Measurements from ENCODE around the gene FERMT1. TPM values are rescaled to one million over a fixed set of nuclear protein-coding genes. Genes with fewer than 3 reads are reported as not detected.

Gene FERMT1
- total and polyA plus RNA-seq, 2 donors (not counting 3 experiments of a cell fraction or from before 2014, with no cell fraction given), result 0.11 to 1.5 TPM

GRCh38 chr20:6069669-6070068 lies 53.2 kb downstream of the FERMT1 start:
- FAIRE-seq (no peak), DNase-seq (ENCODE audit: low read depth, low spot score) (no peak)
- no TSS peak for BruUV-seq (replicated peaks)
- dilution Hi-C loops (cut with MboI; ENCODE audit: extremely low pct_ligation_motif_present, low sequenced_read_pairs), result no loop called here
- no peaks in the 10 kb centered on the region for H3K9me1 ChIP-seq (replicated peaks; ENCODE audit: control insufficient read depth, extremely low read depth, insufficient read depth, low read length)
- CTCF ChIA-PET, result interaction anchor here (2.2 kb wide), 1 partner anchor 540 kb away, joined by 11 read pairs; no protein-coding TSS in a partner anchor
- no peak overlapping the region for H3K27ac ChIP-seq (ENCODE audit: insufficient read depth, low read depth, low read length)
- no peaks in the 10 kb centered on the region for H3K36me3 ChIP-seq (ENCODE audit: control insufficient read depth in 2 of 2, extremely low read depth in 1 of 2, insufficient read depth in 2 of 2, low read length in 2 of 2)
- no peaks in the 10 kb centered on the region for H3K79me2 ChIP-seq (ENCODE audit: control insufficient read depth, insufficient read depth, low read length)
- H3K27me3 ChIP-seq (ENCODE audit: control insufficient read depth in 2 of 2, insufficient read depth in 2 of 2, low read length in 2 of 2), result no peaks in the 10 kb centered on the region
- H2AFZ ChIP-seq (ENCODE audit: low read depth, low read length), result no peak overlapping the region
- no peak for TF ChIP-seq POLR2AphosphoS5 (IDR thresholded peaks at IDR 0.05; ENCODE audit: insufficient read depth, low read depth, low read length)
- no peak for TF ChIP-seq EZH2 (IDR thresholded peaks at IDR 0.05; ENCODE audit: borderline replicate concordance, low read depth, low read length, severe bottlenecking)
- no peak for TF ChIP-seq GATA2 (IDR thresholded peaks at IDR 0.05; ENCODE audit: insufficient read depth, insufficient read length, low read depth, low read length)
- TF ChIP-seq MYC (IDR thresholded peaks at IDR 0.05; ENCODE audit: low read depth, low read length), result no peak
- TF ChIP-seq JUN (IDR thresholded peaks at IDR 0.05; ENCODE audit: borderline replicate concordance, insufficient read depth, insufficient read length, low read depth), result no peak
- no peak for TF ChIP-seq CTCF (IDR thresholded peaks at IDR 0.05; ENCODE audit: extremely low read depth in 1 of 2, insufficient read depth in 1 of 2, low read depth in 1 of 2, low read length in 2 of 2)
- TF ChIP-seq POLR2A (IDR thresholded peaks at IDR 0.05; ENCODE audit: low read depth, low read length), result no peak
- TF ChIP-seq MAX (IDR thresholded peaks at IDR 0.05; ENCODE audit: insufficient read depth, insufficient read length), result no peak
- H3K4me2 ChIP-seq (ENCODE audit: insufficient read depth, low read length), result no peak overlapping the region
- H3K4me1 ChIP-seq (ENCODE audit: control insufficient read depth, extremely low read depth, insufficient read depth, low read length), result no peaks in the 10 kb centered on the region
- POLR2A ChIA-PET, result no interaction called here
- H3K9ac ChIP-seq (replicated peaks; ENCODE audit: extremely low read depth, insufficient read depth, low read length), result no peak overlapping the region
- H4K20me1 ChIP-seq (replicated peaks; ENCODE audit: control insufficient read depth, extremely low read depth, insufficient read depth, low read length), result no peaks in the 10 kb centered on the region
- intact Hi-C loops (cut with micrococcal nuclease), result no loop called here
- H3K9me3 ChIP-seq (replicated peaks; ENCODE audit: control insufficient read depth, insufficient read depth, low read length), result no peaks in the 10 kb centered on the region
- H3K4me3 ChIP-seq (replicated peaks in 1 of 3; ENCODE audit: insufficient read depth in 1 of 3, low read depth in 1 of 3, low read length in 3 of 3), result no peak overlapping the region

Data from endothelial cell of umbilical vein (primary cell).